CD14-positive monocyte (primary cell): ENCODE data around the gene ABL2. TPM values are rescaled to one million over a fixed set of nuclear protein-coding genes. Genes with fewer than 3 reads are reported as not detected.
A peak's percentile ranks its signal among the peaks of the same experiment; 100 is the strongest.

Experiments used
- DNase-seq, 3 donors: peaks; one replicate each; pipeline ENCODE4 v3.0.0-alpha.2; 2011 to 2022
- H2AFZ ChIP-seq: 2 replicates; pipeline ENCODE4 v1.6.0; 2012; ENCODE audit warnings: mild to moderate bottlenecking, low read depth, low read length, inconsistent platforms; ENCODE audit not compliant: insufficient read depth, poor library complexity, severe bottlenecking
- H3K27ac ChIP-seq, 2 donors: 1 replicate in 1 of 2; 2 replicates in 1 of 2; pipeline ENCODE4 v1.5.1; 2012 to 2013; ENCODE audit warnings: low read length in 2 of 2, control low read depth in 1 of 2, inconsistent platforms in 1 of 2, low read depth in 1 of 2, mild to moderate bottlenecking in 1 of 2
- H3K27me3 ChIP-seq, 2 donors: one replicate each; pipeline versions ENCODE4 v1.6.0 to v1.6.1; 2011 to 2013; ENCODE audit warnings: low read length in 2 of 2; ENCODE audit not compliant: control insufficient read depth in 2 of 2, insufficient read depth in 2 of 2
- H3K36me3 ChIP-seq, 2 donors: replicated peaks in 1 of 2; 1 replicate in 1 of 2; 2 replicates in 1 of 2; pipeline versions ENCODE4 v1.5.1 to v1.6.1; 2012 to 2013; ENCODE audit warnings: low read length in 2 of 2, control low read depth in 1 of 2, inconsistent platforms in 1 of 2, mild to moderate bottlenecking in 1 of 2; ENCODE audit not compliant: insufficient read depth in 2 of 2, control insufficient read depth in 1 of 2
- H3K4me1 ChIP-seq, 2 donors: 1 replicate in 1 of 2; 2 replicates in 1 of 2; pipeline versions ENCODE4 v1.5.1 to v1.6.1; 2012 to 2013; ENCODE audit warnings: low read length in 2 of 2, control low read depth in 1 of 2, inconsistent platforms in 1 of 2, mild to moderate bottlenecking in 1 of 2, moderate library complexity in 1 of 2; ENCODE audit not compliant: insufficient read depth in 2 of 2, control insufficient read depth in 1 of 2
- H3K4me2 ChIP-seq: replicated peaks from 2 replicates; pipeline ENCODE3; 2012; ENCODE audit warnings: low read length, moderate library complexity, mild to moderate bottlenecking; ENCODE audit not compliant: poor library complexity, severe bottlenecking; ENCODE audit errors: extremely low read depth
- H3K4me3 ChIP-seq, 3 experiments: fragments of 200-600 bp in 1 of 3; sonication (generic) in 1 of 3; replicated peaks in 1 of 3; 1 replicate in 2 of 3; 2 replicates in 1 of 3; pipeline ENCODE4 v1.5.1; 2011 to 2013; ENCODE audit warnings: low read length in 3 of 3, mild to moderate bottlenecking in 3 of 3, control low read depth in 2 of 3, low read depth in 2 of 3, inconsistent platforms in 1 of 3, moderate library complexity in 1 of 3
- H3K79me2 ChIP-seq: 2 replicates; pipeline ENCODE4 v1.6.0; 2012; ENCODE audit warnings: mild to moderate bottlenecking, control low read depth, inconsistent platforms, low read length, moderate library complexity; ENCODE audit not compliant: insufficient read depth
- H3K9ac ChIP-seq: 2 replicates; pipeline ENCODE4 v1.6.0; 2017; ENCODE audit warnings: low read length, mild to moderate bottlenecking; ENCODE audit not compliant: insufficient read depth, poor library complexity, severe bottlenecking
- H3K9me3 ChIP-seq, 2 donors: replicated peaks in 1 of 2; 1 replicate in 1 of 2; 2 replicates in 1 of 2; pipeline versions ENCODE4 v1.5.1 to v1.6.1; 2012 to 2013; ENCODE audit warnings: low read length in 2 of 2, control low read depth in 1 of 2; ENCODE audit not compliant: control insufficient read depth in 1 of 2, insufficient read depth in 1 of 2
- H4K20me1 ChIP-seq: 2 replicates; pipeline ENCODE4 v1.6.0; 2012; ENCODE audit warnings: mild to moderate bottlenecking, low read length, control low read depth, moderate library complexity; ENCODE audit not compliant: insufficient read depth
- H3K27ac Mint-ChIP-seq, 7 donors: one replicate each; pipeline ENCODE4 v1.8.0; 2020; ENCODE audit warnings: mild to moderate bottlenecking in 7 of 7, mixed read lengths in 7 of 7, moderate library complexity in 6 of 7, inconsistent platforms in 2 of 7
- H3K27me3 Mint-ChIP-seq, 3 donors: one replicate each; pipeline ENCODE4 v1.8.0; 2021 to 2022; ENCODE audit warnings: low read depth in 3 of 3, mild to moderate bottlenecking in 3 of 3, mixed read lengths in 3 of 3, moderate library complexity in 3 of 3, inconsistent platforms in 1 of 3
- H3K36me3 Mint-ChIP-seq, 2 donors: one replicate each; pipeline ENCODE4 v1.8.0; 2020; ENCODE audit warnings: mixed read lengths in 2 of 2, inconsistent platforms in 1 of 2, mild to moderate bottlenecking in 1 of 2
- H3K4me1 Mint-ChIP-seq: one replicate; pipeline ENCODE4 v1.8.0; 2020; ENCODE audit warnings: mild to moderate bottlenecking, mixed read lengths
- H3K4me3 Mint-ChIP-seq, 2 donors: one replicate each; pipeline ENCODE4 v1.8.0; 2020; ENCODE audit warnings: mild to moderate bottlenecking in 2 of 2, mixed read lengths in 2 of 2, moderate library complexity in 1 of 2
- H3K9me3 Mint-ChIP-seq, 7 donors: one replicate each; pipeline ENCODE4 v1.8.0; 2020 to 2022; ENCODE audit warnings: mixed read lengths in 7 of 7, mild to moderate bottlenecking in 6 of 7, moderate library complexity in 6 of 7, inconsistent platforms in 2 of 7
- CTCF ChIP-seq: fragments of 200-600 bp; IDR thresholded peaks from one replicate; pipeline ENCODE4 v1.8.0; 2022; ENCODE audit warnings: antibody characterized with exemption, mild to moderate bottlenecking
- WGBS: methylation state at CpG from one replicate; pipeline ENCODE4 v1.1.5; 2013; ENCODE audit warnings: missing lambda C conversion rate; ENCODE audit not compliant: insufficient coverage; 5-methylcytosine and 5-hydroxymethylcytosine counted together
- intact Hi-C, 2 donors: fragments of 100-400 bp; cut with micrococcal nuclease; formaldehyde crosslinking; loops; one replicate each; pipeline versions ENCODE4 v1.15.0 to v1.15.1; 2023
- polyA plus RNA-seq, 3 donors: library from polyadenylated mRNA; depleted of rRNA in 1 of 3; unstranded in 2 of 3; stranded (reverse) in 1 of 3; fragments of 300-500 nt in 2 of 3; fragments of >200 nt in 1 of 3; fragmentation: Illumina TruSeq in 2 of 3; gene quantifications; 1 replicate in 2 of 3; 2 replicates in 1 of 3; pipeline ENCODE4 v1.2.3, GENCODE V29; 2012 to 2021

Gene ABL2
- polyA plus RNA-seq, 3 donors = 0.20 to 2.1 (median 1.4) TPM

GRCh38 chr1:179061360-179062282 is 167.9 kb downstream of the ABL2 start:
- Mint-ChIP-seq H3K36me3 (peaks cover 33 to 67% of the 10 kb centered on the region in 2 donors), H3K4me1 (peaks cover 10% of the 10 kb centered on the region), H3K9me3 (peaks cover 0 to 3% (median 0%) of the 10 kb centered on the region in 7 donors), H3K27me3 (peaks cover 0 to 2% (median 2%) of the 10 kb centered on the region in 3 donors), H3K4me3 (no peak overlapping the region), H3K27ac (peak overlapping the region in 3 of 7 donors; percentile 12 to 64 (median 28))
- H3K36me3 ChIP-seq = peaks cover 19 to 42% of the 10 kb centered on the region in 2 donors
- H3K4me3 ChIP-seq = no peak overlapping the region
- no peak for TF ChIP-seq CTCF
- H3K4me2 ChIP-seq = no peak overlapping the region
- H4K20me1 ChIP-seq = no peaks in the 10 kb centered on the region
- no peak overlapping the region for H3K27ac ChIP-seq
- no peaks in the 10 kb centered on the region for H3K27me3 ChIP-seq
- no peak overlapping the region for H3K9ac ChIP-seq
- no peak for DNase-seq
- WGBS = 100% methylated on average over 1 of the region's 8 CpGs
- H3K9me3 ChIP-seq = no peaks in the 10 kb centered on the region
- intact Hi-C loops = no loop called here
- no peak overlapping the region for H2AFZ ChIP-seq
- H3K4me1 ChIP-seq = no peaks in the 10 kb centered on the region
- no peaks in the 10 kb centered on the region for H3K79me2 ChIP-seq

- intact Hi-C loops = no loop called here
- Mint-ChIP-seq H3K27me3 (peaks cover 0 to 2% (median 2%) of the 10 kb centered on the region in 3 donors), H3K9me3 (peaks cover 0 to 6% (median 2%) of the 10 kb centered on the region in 7 donors), H3K4me3 (no peak overlapping the region), H3K27ac (peak overlapping the region in 4 of 7 donors; percentile 0 to 81 (median 38)), H3K4me1 (peaks cover 10% of the 10 kb centered on the region), H3K36me3 (peaks cover 30 to 62% of the 10 kb centered on the region in 2 donors)
- TF ChIP-seq CTCF = no peak
- 100% methylated on average over 2 of the region's 3 CpGs for WGBS
- Histone ChIP-seq H3K4me1 (no peaks in the 10 kb centered on the region), H3K4me3 (no peak overlapping the region), H3K27me3 (no peaks in the 10 kb centered on the region), H3K4me2 (no peak overlapping the region), H3K79me2 (no peaks in the 10 kb centered on the region), H3K9me3 (no peaks in the 10 kb centered on the region), H3K27ac (peak overlapping the region in 1 of 2 donors; percentile 17), H2AFZ (no peak overlapping the region), H3K9ac (no peak overlapping the region), H3K36me3 (peaks cover 17 to 34% of the 10 kb centered on the region in 2 donors), H4K20me1 (no peaks in the 10 kb centered on the region)
- no peak for DNase-seq
Observed at GRCh38 chr1:179058487-179059483, 170.7 kb downstream of the ABL2 start.
